H9 (cell line): ENCODE measurements around the gene LIMS2. TPM values are rescaled to one million over a fixed set of nuclear protein-coding genes. Genes with fewer than 3 reads are reported as not detected.

Experiments used
- DNase-seq: peaks from one replicate; pipeline ENCODE4 v3.0.0-alpha.2; 2017
- H2AFZ ChIP-seq: one replicate; pipeline ENCODE4 v1.6.1; 2013; ENCODE audit warnings: mild to moderate bottlenecking, low read length, control low read depth, moderate library complexity
- H2AK5ac ChIP-seq: 2 replicates; pipeline ENCODE4 v1.6.1; 2013; ENCODE audit warnings: low read length, control low read depth, mixed read lengths; ENCODE audit not compliant: insufficient read length
- H2BK120ac ChIP-seq: one replicate; pipeline ENCODE4 v1.6.1; 2013; ENCODE audit warnings: low read depth, mild to moderate bottlenecking, low read length, control low read depth, inconsistent platforms; ENCODE audit not compliant: poor library complexity, severe bottlenecking
- H2BK12ac ChIP-seq: 2 replicates; pipeline ENCODE4 v1.6.1; 2013; ENCODE audit warnings: low read length, control low read depth, mixed read lengths, low read depth; ENCODE audit not compliant: insufficient read length
- H2BK15ac ChIP-seq: 2 replicates; pipeline ENCODE4 v1.6.1; 2013; ENCODE audit warnings: low read depth, low read length, control low read depth
- H2BK20ac ChIP-seq: one replicate; pipeline ENCODE4 v1.6.1; 2013; ENCODE audit warnings: low read depth, mild to moderate bottlenecking, low read length, control low read depth, inconsistent platforms; ENCODE audit not compliant: poor library complexity, severe bottlenecking
- H2BK5ac ChIP-seq: 2 replicates; pipeline ENCODE4 v1.6.1; 2013; ENCODE audit warnings: low read length, control low read depth, mixed read lengths; ENCODE audit not compliant: insufficient read length
- H3K14ac ChIP-seq: 2 replicates; pipeline ENCODE4 v1.6.1; 2013; ENCODE audit warnings: low read length, control low read depth; ENCODE audit not compliant: insufficient read depth
- H3K18ac ChIP-seq: 2 replicates; pipeline ENCODE4 v1.6.1; 2013; ENCODE audit warnings: low read depth, mild to moderate bottlenecking, mixed read lengths, low read length, control low read depth; ENCODE audit not compliant: insufficient read length
- H3K23ac ChIP-seq: 2 replicates; pipeline ENCODE4 v1.6.1; 2013; ENCODE audit warnings: low read length, control low read depth, mixed read lengths, low read depth; ENCODE audit not compliant: insufficient read length
- H3K23me2 ChIP-seq: 2 replicates; pipeline ENCODE4 v1.6.1; 2013; ENCODE audit warnings: low read depth, mild to moderate bottlenecking, mixed read lengths, low read length, control low read depth; ENCODE audit not compliant: insufficient read length, poor library complexity, severe bottlenecking
- H3K27ac ChIP-seq: 2 replicates; pipeline ENCODE4 v1.5.1; 2013; ENCODE audit warnings: low read length, control low read depth, mixed read lengths, low read depth; ENCODE audit not compliant: insufficient read length
- H3K27me3 ChIP-seq: 2 replicates; pipeline ENCODE4 v1.6.1; 2013; ENCODE audit warnings: low read length, control low read depth, inconsistent platforms; ENCODE audit not compliant: insufficient read depth
- H3K4ac ChIP-seq: 2 replicates; pipeline ENCODE4 v1.6.1; 2013; ENCODE audit warnings: low read depth, mild to moderate bottlenecking, control low read depth, inconsistent platforms, low read length, moderate library complexity
- H3K4me1 ChIP-seq: 2 replicates; pipeline ENCODE4 v1.6.1; 2013; ENCODE audit warnings: low read length, control low read depth, inconsistent platforms; ENCODE audit not compliant: insufficient read depth
- H3K4me2 ChIP-seq: 2 replicates; pipeline ENCODE4 v1.6.1; 2013; ENCODE audit warnings: low read length, control low read depth, mixed read lengths; ENCODE audit not compliant: insufficient read length, insufficient read depth
- H3K56ac ChIP-seq: 2 replicates; pipeline ENCODE4 v1.6.1; 2013; ENCODE audit warnings: low read depth, mild to moderate bottlenecking, mixed read lengths, low read length, control low read depth; ENCODE audit not compliant: insufficient read length
- H3K79me1 ChIP-seq: 2 replicates; pipeline ENCODE4 v1.6.1; 2013; ENCODE audit warnings: low read depth, mild to moderate bottlenecking, moderate library complexity, low read length, control low read depth, inconsistent platforms; ENCODE audit not compliant: insufficient read depth, poor library complexity, severe bottlenecking
- H3K79me2 ChIP-seq: 2 replicates; pipeline ENCODE4 v1.6.1; 2013; ENCODE audit warnings: low read length, control low read depth, inconsistent platforms; ENCODE audit not compliant: insufficient read depth
- H3K9ac ChIP-seq: 2 replicates; pipeline ENCODE4 v1.6.1; 2013; ENCODE audit warnings: low read length, control low read depth, mixed read lengths; ENCODE audit not compliant: insufficient read length; ENCODE audit errors: extremely low read depth
- H3K9me3 ChIP-seq: one replicate; pipeline ENCODE4 v1.6.1; 2013; ENCODE audit warnings: low read depth, low read length, inconsistent platforms; ENCODE audit not compliant: control insufficient read depth
- H3T11ph ChIP-seq: one replicate; pipeline ENCODE4 v1.6.1; 2013; ENCODE audit warnings: mild to moderate bottlenecking, low read length, control low read depth, inconsistent platforms
- H4K20me1 ChIP-seq: one replicate; pipeline ENCODE4 v1.6.1; 2013; ENCODE audit not compliant: control insufficient read depth, insufficient read length, insufficient read depth
- H4K5ac ChIP-seq: 2 replicates; pipeline ENCODE4 v1.6.1; 2013; ENCODE audit warnings: low read depth, mild to moderate bottlenecking, mixed read lengths, low read length, control low read depth; ENCODE audit not compliant: insufficient read length
- H4K8ac ChIP-seq: replicated peaks from 2 replicates; pipeline ENCODE4 v1.6.1; 2013; ENCODE audit warnings: low read length, control low read depth, mixed read lengths, low read depth; ENCODE audit not compliant: insufficient read length
- H4K91ac ChIP-seq: 2 replicates; pipeline ENCODE4 v1.6.1; 2013; ENCODE audit warnings: low read depth, mild to moderate bottlenecking, moderate library complexity, mixed read lengths, low read length, control low read depth; ENCODE audit not compliant: insufficient read length
- H3K27ac Mint-ChIP-seq, 3 experiments: 2 replicates in 2 of 3; 3 replicates in 1 of 3; pipeline ENCODE4 v1.8.0; 2020 to 2021; ENCODE audit warnings: mixed read lengths in 3 of 3, mild to moderate bottlenecking in 1 of 3, moderate library complexity in 1 of 3
- H3K27me3 Mint-ChIP-seq: 2 replicates; pipeline ENCODE4 v1.8.0; 2021; ENCODE audit warnings: low read depth, mild to moderate bottlenecking, moderate library complexity, mixed read lengths
- H3K36me3 Mint-ChIP-seq, 3 experiments: 2 replicates in 2 of 3; 3 replicates in 1 of 3; pipeline ENCODE4 v1.8.0; 2020 to 2021; ENCODE audit warnings: low read depth in 3 of 3, mixed read lengths in 3 of 3; ENCODE audit not compliant: insufficient read depth in 1 of 3
- H3K4me1 Mint-ChIP-seq, 2 experiments: 2 replicates each; pipeline ENCODE4 v1.8.0; 2020; ENCODE audit warnings: mixed read lengths in 2 of 2
- H3K4me3 Mint-ChIP-seq, 2 experiments: 2 replicates in 1 of 2; 3 replicates in 1 of 2; pipeline ENCODE4 v1.8.0; 2020 to 2021; ENCODE audit warnings: mild to moderate bottlenecking in 2 of 2, mixed read lengths in 2 of 2, moderate library complexity in 1 of 2
- H3K9me3 Mint-ChIP-seq, 2 experiments: 2 replicates in 1 of 2; 3 replicates in 1 of 2; pipeline ENCODE4 v1.8.0; 2020; ENCODE audit warnings: mild to moderate bottlenecking in 2 of 2, mixed read lengths in 2 of 2, moderate library complexity in 1 of 2
- CTCF ChIP-seq: fragments of 200-600 bp; sonication (generic); conservative IDR thresholded peaks from 3 replicates; pipeline ENCODE4 v1.8.0; 2021; ENCODE audit warnings: antibody characterized with exemption, mild to moderate bottlenecking
- WGBS: extraction: QIAGEN DNeasy Blood & Tissue Kit; methylation state at CpG from one replicate; pipeline ENCODE4 v1.1.7; 2013; ENCODE audit warnings: missing lambda C conversion rate, low lambda C conversion rate, mixed read lengths; ENCODE audit not compliant: insufficient read length; ENCODE audit errors: extremely low coverage; 5-methylcytosine and 5-hydroxymethylcytosine counted together
- total RNA-seq: library from RNA; stranded (reverse); gene quantifications from 2 replicates; pipeline ENCODE4 v1.2.1, GENCODE V29; 2021

The LIMS2 gene
- total RNA-seq, 1 experiment from 2014 or later = 5.9 TPM

GRCh38 chr2:127597984-127598380 lies 77.3 kb downstream of the LIMS2 start:
- no peaks in the 10 kb centered on the region for H4K20me1 ChIP-seq
- H3K4me2 ChIP-seq = no peak overlapping the region
- H3T11ph ChIP-seq = no peak overlapping the region
- no peaks in the 10 kb centered on the region for H3K23me2 ChIP-seq
- no peak overlapping the region for H3K9ac ChIP-seq
- no peak overlapping the region for H3K18ac ChIP-seq
- H3K23ac ChIP-seq = no peak overlapping the region
- H2AFZ ChIP-seq = no peak overlapping the region
- no peak overlapping the region for H3K56ac ChIP-seq
- H2AK5ac ChIP-seq = no peak overlapping the region
- H4K5ac ChIP-seq = no peak overlapping the region
- no peak overlapping the region for H3K14ac ChIP-seq
- no CpG with 5 or more reads among the region's 4 CpGs for WGBS
- DNase-seq = no peak
- H3K4me1 ChIP-seq = no peaks in the 10 kb centered on the region
- H4K8ac ChIP-seq = no peak overlapping the region
- no peak overlapping the region for H2BK15ac ChIP-seq
- no peaks in the 10 kb centered on the region for H3K27me3 ChIP-seq
- H2BK20ac ChIP-seq = no peak overlapping the region
- H3K27ac ChIP-seq = no peak overlapping the region
- H3K79me2 ChIP-seq = no peaks in the 10 kb centered on the region
- no peak overlapping the region for H3K4ac ChIP-seq
- H2BK12ac ChIP-seq = no peak overlapping the region
- no peak overlapping the region for H4K91ac ChIP-seq
- no peak overlapping the region for H2BK5ac ChIP-seq
- H2BK120ac ChIP-seq = no peak overlapping the region
- H3K27me3 Mint-ChIP-seq = no peaks in the 10 kb centered on the region
- no peaks in the 10 kb centered on the region for H3K79me1 ChIP-seq
- no peaks in the 10 kb centered on the region; a peak in 1 of 5 replicates for H3K9me3 Mint-ChIP-seq
- no peaks in the 10 kb centered on the region for H3K36me3 Mint-ChIP-seq
- H3K27ac Mint-ChIP-seq = no peak overlapping the region
- no peaks in the 10 kb centered on the region for H3K9me3 ChIP-seq
- no peak overlapping the region for H3K4me3 Mint-ChIP-seq
- no peaks in the 10 kb centered on the region for H3K4me1 Mint-ChIP-seq
- no peak for TF ChIP-seq CTCF
